Spleen (tissue), 7 donors: ENCODE measurements around the gene SUN1.

Experiments used
- POLR2A ChIP-seq, 3 donors: fragments of 450-650 bp; IDR thresholded peaks; one replicate each; pipeline ENCODE4 v1.5.1; 2017; ENCODE audit warnings: antibody characterized with exemption in 3 of 3, mild to moderate bottlenecking in 1 of 3
- TF ChIP-seq, protein P1 (sequence below), 11 experiments: fragments of 200-600 bp in 7 of 11; fragments of 450-650 bp in 4 of 11; sonication (generic) in 4 of 11; IDR thresholded peaks in 8 of 11; conservative IDR thresholded peaks in 3 of 11; 1 replicate in 7 of 11; 2 replicates in 4 of 11; pipeline versions ENCODE4 v1.4.0 to v1.8.0; 2016 to 2021; ENCODE audit warnings: antibody characterized with exemption in 11 of 11, inconsistent platforms in 4 of 11, mild to moderate bottlenecking in 1 of 11
- donor health status: DM: no; HTN: no; CAD: no; lungs with moderate emphysema.
- donor health status: DM: no; HTN: no; CAD: no.
- donor health status: DM: no; HTN: no; CAD: no.

DNA sequence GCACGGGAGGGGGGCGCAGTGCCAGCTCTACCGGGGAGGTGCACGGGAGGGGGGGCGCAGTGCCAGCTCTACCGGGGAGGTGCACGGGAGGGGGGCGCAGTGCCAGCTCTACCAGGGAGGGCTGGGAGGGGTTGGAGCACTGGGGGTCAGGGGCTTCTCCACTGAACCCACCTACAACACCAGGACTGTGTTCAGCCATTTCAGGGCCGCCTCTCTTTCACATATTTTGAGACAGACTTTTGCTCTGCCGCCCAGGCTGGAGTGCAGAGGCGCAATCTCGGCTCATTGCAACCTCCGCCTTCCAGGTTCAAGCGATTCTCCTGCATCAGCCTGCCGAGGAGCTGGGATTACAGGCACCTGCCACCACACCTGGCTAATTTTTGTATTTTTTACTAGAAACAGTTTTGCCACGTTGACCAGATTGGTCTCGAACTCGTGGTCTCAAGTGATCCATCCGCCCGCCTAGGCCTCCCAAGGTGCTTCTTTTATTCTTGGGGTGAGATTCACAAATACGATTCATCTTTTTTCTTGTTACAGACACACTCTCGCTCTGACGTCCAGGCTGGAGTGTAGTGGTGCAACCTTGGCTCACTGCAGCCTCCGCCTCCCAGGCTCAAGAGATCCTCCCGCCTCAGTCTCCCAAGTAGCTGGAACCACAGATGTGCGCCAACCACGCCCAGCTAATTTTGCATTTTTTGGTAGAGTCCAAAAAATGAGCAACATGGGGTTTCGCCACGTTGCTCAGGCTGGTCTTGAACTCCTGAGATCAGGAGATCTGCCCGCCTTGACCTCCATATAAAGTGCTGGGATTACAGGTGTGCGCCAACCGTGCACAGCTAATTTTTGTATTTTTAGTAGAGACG is 85.2 kb downstream of the SUN1 start:
- TF ChIP-seq, protein P1, sequence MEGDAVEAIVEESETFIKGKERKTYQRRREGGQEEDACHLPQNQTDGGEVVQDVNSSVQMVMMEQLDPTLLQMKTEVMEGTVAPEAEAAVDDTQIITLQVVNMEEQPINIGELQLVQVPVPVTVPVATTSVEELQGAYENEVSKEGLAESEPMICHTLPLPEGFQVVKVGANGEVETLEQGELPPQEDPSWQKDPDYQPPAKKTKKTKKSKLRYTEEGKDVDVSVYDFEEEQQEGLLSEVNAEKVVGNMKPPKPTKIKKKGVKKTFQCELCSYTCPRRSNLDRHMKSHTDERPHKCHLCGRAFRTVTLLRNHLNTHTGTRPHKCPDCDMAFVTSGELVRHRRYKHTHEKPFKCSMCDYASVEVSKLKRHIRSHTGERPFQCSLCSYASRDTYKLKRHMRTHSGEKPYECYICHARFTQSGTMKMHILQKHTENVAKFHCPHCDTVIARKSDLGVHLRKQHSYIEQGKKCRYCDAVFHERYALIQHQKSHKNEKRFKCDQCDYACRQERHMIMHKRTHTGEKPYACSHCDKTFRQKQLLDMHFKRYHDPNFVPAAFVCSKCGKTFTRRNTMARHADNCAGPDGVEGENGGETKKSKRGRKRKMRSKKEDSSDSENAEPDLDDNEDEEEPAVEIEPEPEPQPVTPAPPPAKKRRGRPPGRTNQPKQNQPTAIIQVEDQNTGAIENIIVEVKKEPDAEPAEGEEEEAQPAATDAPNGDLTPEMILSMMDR (IDR thresholded peaks at IDR 0.05 in 8 of 11, conservative IDR thresholded peaks at IDR 0.05 in 3 of 11), result no peak
- TF ChIP-seq POLR2A (IDR thresholded peaks at IDR 0.05), result no peak
